GM13977 (cell line): ENCODE data around the gene CACNA1H.
"Not testable (repeated sequence)": the region's sequence is repeated elsewhere in the genome, so short reads cannot be mapped to it uniquely, and the experiment has no call there.

Experiments used
- DNase-seq: peaks from one replicate; pipeline ENCODE4 v3.0.0; 2012; ENCODE audit warnings: low spot score
- CTCF ChIP-seq: IDR thresholded peaks from 2 replicates; pipeline ENCODE4 v1.5.1; 2012; ENCODE audit warnings: mild to moderate bottlenecking, control low read depth; ENCODE audit not compliant: insufficient read depth; ENCODE audit errors: extremely low read depth, missing control alignments
- in situ Hi-C: fragments of 300-500 bp; cut with MboI; formaldehyde crosslinking; loops from one replicate; pipeline ENCODE4 v1.12.0; 2022; ENCODE audit warnings: low sequenced_read_pairs, low pct_unique_long_range_greater_than_20kb, mixed read lengths, inconsistent platforms; ENCODE audit not compliant: unreplicated experiment

The CACNA1H gene

GRCh38 chr16:1244881-1245280, 92.0 kb downstream of the CACNA1H start:
- no peak for DNase-seq
- no peak for TF ChIP-seq CTCF
- in situ Hi-C loops: no loop called here

- no peak for TF ChIP-seq CTCF
- in situ Hi-C loops: no loop called here
- no peak for DNase-seq
Observed at GRCh38 chr16:1245452-1246020, 92.6 kb downstream of the CACNA1H start.

- DNase-seq, in situ Hi-C loops: not testable (repeated sequence)
Observed at GRCh38 chr16:1247903-1248537, 95.1 kb downstream of the CACNA1H start.

GRCh38 chr16:1249031-1249755, 96.3 kb downstream of the CACNA1H start:
- in situ Hi-C loops, DNase-seq: not testable (repeated sequence)

GRCh38 chr16:1253701-1254364, 100.9 kb downstream of the CACNA1H start:
- DNase-seq, in situ Hi-C loops: not testable (repeated sequence)

- in situ Hi-C loops, DNase-seq: not testable (repeated sequence)
Observed at GRCh38 chr16:1254821-1255220, 101.9 kb downstream of the CACNA1H start.

GRCh38 chr16:1255276-1256122, 102.6 kb downstream of the CACNA1H start, which contains the start of gene TPSD1:
Gene TPSD1 (plus strand): TSS chr16:1256069. CDS start chr16:1256281, 212 bp downstream.
- DNase-seq, in situ Hi-C loops: not testable (repeated sequence)

GRCh38 chr16:1256296-1256873, 103.5 kb downstream of the CACNA1H start:
- in situ Hi-C loops, DNase-seq: not testable (repeated sequence)

GRCh38 chr16:1256874-1257322, 104.0 kb downstream of the CACNA1H start:
- in situ Hi-C loops: no loop called here
- no peak for TF ChIP-seq CTCF

More at GRCh38 chr16:1256874-1257322, 104.0 kb downstream of the CACNA1H start:
- no peak for DNase-seq
